Adrenal gland (tissue), 12 donors: Measurements from ENCODE around the gene GOLGA6L1. TPM values are rescaled to one million over a fixed set of nuclear protein-coding genes. Genes with fewer than 3 reads are reported as not detected.

ENCODE experiments used
- DNase-seq, 7 donors: peaks; one replicate each; pipeline ENCODE4 v3.0.0-alpha.2; 2019 to 2020
- H3K27ac ChIP-seq, 5 donors: fragments of 200-600 bp; sonication (generic) in 4 of 5; 1 replicate in 3 of 5; 2 replicates in 2 of 5; pipeline versions ENCODE4 v1.5.1 to v1.8.0; 2016 to 2020; ENCODE audit warnings: mild to moderate bottlenecking in 1 of 5
- H3K27me3 ChIP-seq: fragments of 200-600 bp; 2 replicates; pipeline ENCODE4 v1.8.0; 2021
- H3K36me3 ChIP-seq, 2 donors: fragments of 200-600 bp; replicated peaks in 1 of 2; 1 replicate in 1 of 2; 2 replicates in 1 of 2; pipeline versions ENCODE4 v1.5.1 to v1.8.0; 2018 to 2022
- H3K4me1 ChIP-seq, 2 donors: fragments of 200-600 bp; replicated peaks in 1 of 2; 1 replicate in 1 of 2; 2 replicates in 1 of 2; pipeline versions ENCODE4 v1.5.1 to v1.8.0; 2018 to 2021
- H3K4me3 ChIP-seq, 4 donors: fragments of 200-600 bp; sonication (generic) in 3 of 4; one replicate each; pipeline ENCODE4 v1.5.1; 2016 to 2018
- H3K9me3 ChIP-seq, 3 donors: fragments of 200-600 bp; sonication (generic) in 1 of 3; replicated peaks in 1 of 3; 1 replicate in 2 of 3; 2 replicates in 1 of 3; pipeline versions ENCODE4 v1.5.1 to v1.8.0; 2016 to 2021
- CTCF ChIP-seq, 6 experiments: fragments of 450-650 bp in 4 of 6; fragments of 200-600 bp in 2 of 6; sonication (generic) in 1 of 6; IDR thresholded peaks; 1 replicate in 5 of 6; 2 replicates in 1 of 6; pipeline versions ENCODE4 v1.5.1 to v1.8.0; 2016 to 2021; ENCODE audit warnings: antibody characterized with exemption in 6 of 6, mild to moderate bottlenecking in 2 of 6, moderate library complexity in 1 of 6
- POLR2A ChIP-seq, 2 donors: fragments of 450-650 bp; IDR thresholded peaks; one replicate each; pipeline ENCODE4 v1.6.1; 2017; ENCODE audit warnings: antibody characterized with exemption in 2 of 2, mild to moderate bottlenecking in 2 of 2, moderate library complexity in 1 of 2
- WGBS, 4 donors: extraction: QIAGEN DNeasy Blood & Tissue Kit in 2 of 4; methylation state at CpG; one replicate each; pipeline versions ENCODE4 v1.1.5 to v1.1.7; 2013 to 2017; 5-methylcytosine and 5-hydroxymethylcytosine counted together
- intact Hi-C, 2 donors: fragments of 100-400 bp; cut with DNase I; formaldehyde crosslinking; loops; one replicate each; pipeline versions ENCODE4 v1.14.1 to v1.15.0; 2022 to 2023
- polyA plus RNA-seq, 3 donors: library from polyadenylated mRNA; stranded (reverse); fragments of 200-250 nt in 2 of 3; fragments of 350-450 nt in 1 of 3; fragmentation: Illumina TruSeq in 1 of 3; extraction: RNeasy Lipid Tissue Mini Kit (QIAGEN cat#74804) in 1 of 3; gene quantifications; one replicate each; pipeline ENCODE4 v1.2.3, GENCODE V29; 2013 to 2014
- small RNA-seq, 2 donors: library from RNA; depleted of rRNA; stranded (forward); fragments of <200 nt; gene quantifications; one replicate each; pipeline ENCODE3, GENCODE V24; 2016
- total RNA-seq, 9 donors: library from RNA; depleted of rRNA in 4 of 9; stranded (reverse); fragments of >200 nt in 4 of 9; fragments of 120-200 nt in 1 of 9; fragmentation: NEBNext Ultra II Directional in 1 of 9; extraction: Animal tissue kit (Norgen Biotek cat#: 25700) in 1 of 9; gene quantifications; one replicate each; pipeline versions ENCODE4 v1.1.0 to v1.2.4, GENCODE V29; 2013 to 2023
- donor health status: healthy with polysubstance abuse.
- donor health status: Bipolar disorder and iron deficiency.
- donor health status: DM: yes; HTN: yes; CAD: no.
- donor health status: DM: no; HTN: no; CAD: no.
- donor health status: DM: no; HTN: no; CAD: no.
- donor health status: DM: yes; HTN: yes; CAD: no.

The GOLGA6L1 gene
- total and polyA plus RNA-seq, 12 donors, result not detected

- Histone ChIP-seq H3K9me3 (no peaks in the 10 kb centered on the region), H3K4me1 (no peaks in the 10 kb centered on the region), H3K27ac (no peak overlapping the region), H3K4me3 (no peak overlapping the region), H3K27me3 (no peaks in the 10 kb centered on the region), H3K36me3 (no peaks in the 10 kb centered on the region)
- intact Hi-C loops, result no loop called here
- DNase-seq, result no peak
- TF ChIP-seq CTCF (IDR thresholded peaks at IDR 0.05), result no peak
- no peak for TF ChIP-seq POLR2A (IDR thresholded peaks at IDR 0.05)
- 69 to 81% (median 72%) methylated on average over 7 of the region's 7 CpGs for WGBS, 4 donors
Observed at GRCh38 chr15:23079766-23080165, 56.9 kb downstream of the GOLGA6L1 start.

Small RNA genes within 50 kb of the gene (small RNA-seq; reads per million reads assigned to genes)
- gene RN7SL106P, result 0 reads per million in 2 donors

Other genes starting within 250 kb of the GOLGA6L1 start
- gene CYFIP1, start 156.5 kb downstream of the GOLGA6L1 start, total RNA-seq, result 100 to 1,000 TPM in 2 of 9 donors, 10 to 100 TPM in 7; 38.2 to 124 (median 86.9) TPM
- gene CYFIP1, start 156.5 kb downstream of the GOLGA6L1 start, polyA plus RNA-seq, result 10 to 100 TPM; 21.2 to 43.7 (median 24.6) TPM
- gene TUBGCP5, start 97.3 kb downstream of the GOLGA6L1 start, total RNA-seq, result 10 to 100 TPM; 15.0 to 28.4 (median 21.8) TPM
- gene TUBGCP5, start 97.3 kb downstream of the GOLGA6L1 start, polyA plus RNA-seq, result 10 to 100 TPM in 1 of 3 donors, 1 to 10 TPM in 2; 7.9 to 32.4 (median 8.6) TPM
- gene GOLGA6L26, start 197.4 kb upstream of the GOLGA6L1 start, total RNA-seq, result not detected
- not detected for gene GOLGA6L26, start 197.4 kb upstream of the GOLGA6L1 start, polyA plus RNA-seq
- gene GOLGA8S, start 217.9 kb upstream of the GOLGA6L1 start, total RNA-seq, result under 1 TPM; 0.11 to 0.36 (median 0.20) TPM
- under 1 TPM; 0.05 to 0.10 (median 0.08) TPM for gene GOLGA8S, start 217.9 kb upstream of the GOLGA6L1 start, polyA plus RNA-seq